Esophagus squamous epithelium (tissue), 5 donors: ENCODE results near the gene SHISA6. TPM values are rescaled to one million over a fixed set of nuclear protein-coding genes. Genes with fewer than 3 reads are reported as not detected.

Experiments used
- DNase-seq: peaks from one replicate; lab custom pipeline; 2025; lab: John Stamatoyannopoulos, UW
- H3K27ac ChIP-seq, 4 donors: fragments of 200-600 bp; sonication (generic); one replicate each; pipeline ENCODE4 v1.5.1; 2016 to 2019; ENCODE audit warnings: mild to moderate bottlenecking in 1 of 4
- H3K27me3 ChIP-seq, 4 donors: fragments of 200-600 bp; sonication (generic); 1 replicate in 3 of 4; 2 replicates in 1 of 4; pipeline versions ENCODE4 v1.5.1 to v1.6.0; 2017 to 2021; ENCODE audit warnings: antibody characterized with exemption in 1 of 4
- H3K36me3 ChIP-seq, 3 donors: fragments of 200-600 bp; sonication (generic); one replicate each; pipeline ENCODE4 v1.5.1; 2016 to 2019
- H3K4me1 ChIP-seq, 3 donors: fragments of 200-600 bp; sonication (generic); one replicate each; pipeline ENCODE4 v1.5.1; 2017 to 2019
- H3K4me3 ChIP-seq, 4 donors: fragments of 200-600 bp; sonication (generic); 1 replicate in 3 of 4; 2 replicates in 1 of 4; pipeline ENCODE4 v1.5.1; 2016 to 2019; ENCODE audit warnings: mild to moderate bottlenecking in 2 of 4, moderate library complexity in 1 of 4
- H3K9me3 ChIP-seq, 3 donors: fragments of 200-600 bp; sonication (generic); one replicate each; pipeline ENCODE4 v1.5.1; 2016 to 2019
- POLR2A ChIP-seq, 4 donors: fragments of 450-650 bp; IDR thresholded peaks; one replicate each; pipeline ENCODE4 v1.6.1; 2017; ENCODE audit warnings: antibody characterized with exemption in 4 of 4, mild to moderate bottlenecking in 4 of 4, moderate library complexity in 3 of 4
- whole genome bisulfite sequencing, 2 donors: methylation state at CpG; one replicate each; pipeline ENCODE4 v1.1.5; 2018; 5-methylcytosine and 5-hydroxymethylcytosine counted together
- intact Hi-C: fragments of 100-400 bp; cut with DNase I; formaldehyde crosslinking; loops from one replicate; pipeline ENCODE4 v1.15.0; 2022
- total RNA-seq, 4 donors: library from RNA; depleted of rRNA; stranded (reverse); fragments of >200 nt; gene quantifications; one replicate each; pipeline ENCODE4 v1.1.0, GENCODE V29; 2016
- TF ChIP-seq, protein P1 (sequence below), 6 experiments: fragments of 450-650 bp in 4 of 6; fragments of 200-600 bp in 2 of 6; sonication (generic) in 2 of 6; IDR thresholded peaks; one replicate each; pipeline ENCODE4 v1.5.1; 2016 to 2019; ENCODE audit warnings: antibody characterized with exemption in 6 of 6, mild to moderate bottlenecking in 4 of 6, moderate library complexity in 4 of 6
- donor health status: DM: yes; HTN: yes; CAD: no.

The SHISA6 gene
- total RNA-seq, 4 donors from 2014 or later, result 0.19 to 1.5 (median 0.71) TPM

DNA sequence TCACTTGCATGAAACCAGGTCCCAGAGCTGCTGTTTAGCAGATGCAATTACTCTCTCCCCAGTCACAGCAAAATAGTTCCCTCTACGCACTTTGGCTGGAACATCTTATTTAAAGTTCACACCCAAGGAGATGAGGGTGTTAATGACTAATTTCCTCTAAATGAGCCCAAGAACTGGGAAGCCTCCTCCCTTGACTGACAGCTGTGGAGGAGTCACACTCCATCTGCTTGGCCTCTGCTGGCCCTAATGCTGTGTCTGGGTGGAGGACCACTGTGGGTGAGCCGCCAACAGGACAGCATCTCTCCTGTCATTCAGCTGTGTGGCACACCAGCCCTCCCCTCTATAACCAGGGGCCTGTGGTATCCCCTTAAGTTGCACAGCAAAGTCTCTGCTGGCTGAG lies 115.4 kb downstream of the SHISA6 start:
- WGBS, 2 donors, result 78 to 83% methylated on average over 1 of the region's 2 CpGs
- intact Hi-C loops, result no loop called here
- no peak for DNase-seq

DNA sequence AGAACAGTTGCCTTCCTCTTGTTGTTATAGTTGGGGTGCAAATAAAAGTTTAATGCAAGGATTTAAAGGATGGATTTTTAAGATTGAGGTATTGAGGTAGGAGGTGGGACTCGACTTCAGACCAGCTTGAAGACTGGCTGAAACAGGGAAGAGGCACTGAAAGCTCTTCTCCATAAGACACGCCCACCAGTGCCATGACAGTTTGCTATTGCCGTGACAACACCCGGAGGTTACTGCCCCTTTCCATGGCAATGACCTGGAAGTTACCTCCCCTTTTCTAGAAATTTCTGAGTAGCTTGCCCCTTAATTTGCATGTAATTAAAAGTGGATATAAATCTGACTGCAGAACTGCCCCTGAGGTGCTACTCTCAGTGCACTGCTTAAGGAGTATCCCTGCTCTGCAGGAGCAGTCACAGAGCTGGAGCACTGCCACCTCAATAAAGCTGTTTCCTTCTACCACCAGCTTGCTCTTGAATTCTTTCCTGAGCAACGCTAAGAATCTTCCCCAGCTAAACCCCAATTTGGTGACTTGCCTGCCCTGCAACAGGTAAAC lies 122.6 kb downstream of the SHISA6 start:
- no peak for DNase-seq
- Histone ChIP-seq H3K9me3 (no peaks in the 10 kb centered on the region), H3K4me3 (no peak overlapping the region), H3K27me3 (no peaks in the 10 kb centered on the region), H3K27ac (no peak overlapping the region), H3K36me3 (no peaks in the 10 kb centered on the region), H3K4me1 (no peaks in the 10 kb centered on the region)
- WGBS, 2 donors, result 78 to 81% methylated on average over 5 of the region's 5 CpGs
- intact Hi-C loops, result no loop called here
- no peak for TF ChIP-seq POLR2A (IDR thresholded peaks at IDR 0.05)
- TF ChIP-seq, protein P1, sequence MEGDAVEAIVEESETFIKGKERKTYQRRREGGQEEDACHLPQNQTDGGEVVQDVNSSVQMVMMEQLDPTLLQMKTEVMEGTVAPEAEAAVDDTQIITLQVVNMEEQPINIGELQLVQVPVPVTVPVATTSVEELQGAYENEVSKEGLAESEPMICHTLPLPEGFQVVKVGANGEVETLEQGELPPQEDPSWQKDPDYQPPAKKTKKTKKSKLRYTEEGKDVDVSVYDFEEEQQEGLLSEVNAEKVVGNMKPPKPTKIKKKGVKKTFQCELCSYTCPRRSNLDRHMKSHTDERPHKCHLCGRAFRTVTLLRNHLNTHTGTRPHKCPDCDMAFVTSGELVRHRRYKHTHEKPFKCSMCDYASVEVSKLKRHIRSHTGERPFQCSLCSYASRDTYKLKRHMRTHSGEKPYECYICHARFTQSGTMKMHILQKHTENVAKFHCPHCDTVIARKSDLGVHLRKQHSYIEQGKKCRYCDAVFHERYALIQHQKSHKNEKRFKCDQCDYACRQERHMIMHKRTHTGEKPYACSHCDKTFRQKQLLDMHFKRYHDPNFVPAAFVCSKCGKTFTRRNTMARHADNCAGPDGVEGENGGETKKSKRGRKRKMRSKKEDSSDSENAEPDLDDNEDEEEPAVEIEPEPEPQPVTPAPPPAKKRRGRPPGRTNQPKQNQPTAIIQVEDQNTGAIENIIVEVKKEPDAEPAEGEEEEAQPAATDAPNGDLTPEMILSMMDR (IDR thresholded peaks at IDR 0.05), result no peak

More for the DNA sequence above, 115.4 kb downstream of the SHISA6 start:
- no peaks in the 10 kb centered on the region for H3K9me3 ChIP-seq
- H3K27ac ChIP-seq, result no peak overlapping the region
- TF ChIP-seq, protein P1 (IDR thresholded peaks at IDR 0.05), result no peak
- TF ChIP-seq POLR2A (IDR thresholded peaks at IDR 0.05), result no peak
- H3K4me3 ChIP-seq, result no peak overlapping the region
- H3K27me3 ChIP-seq, result no peaks in the 10 kb centered on the region
- H3K4me1 ChIP-seq, result no peaks in the 10 kb centered on the region
- H3K36me3 ChIP-seq, result no peaks in the 10 kb centered on the region

DNA sequence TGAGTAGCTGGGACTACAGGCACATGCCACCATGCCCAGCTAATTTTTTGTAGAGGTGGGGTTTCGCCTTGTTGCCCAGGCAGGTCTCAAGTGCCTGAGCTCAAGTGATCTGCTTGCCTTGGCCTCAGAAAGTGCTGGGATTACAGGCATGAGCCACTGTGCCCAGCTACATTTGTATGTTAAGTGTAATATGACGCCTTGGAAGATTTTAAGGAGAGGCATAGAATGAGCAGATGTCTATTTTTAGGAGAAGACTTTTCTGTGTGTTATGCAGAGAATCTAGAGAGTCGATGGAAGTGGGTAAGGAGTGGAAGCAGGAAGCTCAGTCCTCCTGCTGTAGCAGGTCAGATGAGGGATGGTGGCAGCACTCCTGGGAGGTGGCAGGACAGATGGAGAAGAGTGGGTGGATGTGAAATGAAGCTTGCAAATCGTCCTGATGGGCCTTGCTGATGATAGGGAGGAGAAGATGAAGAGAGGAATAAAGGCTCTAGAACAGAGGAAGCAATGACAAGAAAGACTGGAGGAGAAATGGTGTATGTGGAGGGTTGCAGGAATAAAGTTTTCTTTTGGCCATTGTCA lies 125.3 kb downstream of the SHISA6 start:
- H3K4me3 ChIP-seq, result no peak overlapping the region
- no peak overlapping the region for H3K27ac ChIP-seq
- TF ChIP-seq POLR2A (IDR thresholded peaks at IDR 0.05), result no peak
- TF ChIP-seq, protein P1 (IDR thresholded peaks at IDR 0.05), result no peak
- intact Hi-C loops, result no loop called here
- WGBS, 2 donors, result 51 to 57% methylated on average over 3 to 4 of the region's 4 CpGs
- no peaks in the 10 kb centered on the region for H3K36me3 ChIP-seq
- H3K9me3 ChIP-seq, result no peaks in the 10 kb centered on the region
- DNase-seq, result no peak
- H3K27me3 ChIP-seq, result no peaks in the 10 kb centered on the region
- no peaks in the 10 kb centered on the region for H3K4me1 ChIP-seq

DNA sequence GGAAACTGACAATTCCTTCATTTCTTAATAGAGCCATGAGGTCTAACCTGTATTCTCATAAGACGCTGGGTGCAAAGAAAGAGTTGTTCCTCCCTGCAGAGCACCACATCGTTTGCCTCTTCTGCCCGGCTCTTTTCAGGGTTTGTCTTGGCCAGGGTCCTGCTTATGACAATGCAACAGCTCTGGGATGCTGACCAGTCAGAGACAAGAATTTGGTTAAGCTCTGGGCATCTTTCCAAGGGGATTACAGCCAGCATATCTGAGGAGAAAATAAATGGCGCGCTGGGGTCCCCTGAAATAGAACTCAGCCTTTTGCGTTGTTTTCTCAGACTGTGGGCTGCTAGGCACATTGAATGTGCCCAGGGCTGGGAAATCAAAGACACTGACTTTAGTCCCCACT lies 128.6 kb downstream of the SHISA6 start:
- Histone ChIP-seq H3K27ac (no peak overlapping the region), H3K9me3 (no peaks in the 10 kb centered on the region), H3K27me3 (no peaks in the 10 kb centered on the region), H3K4me3 (no peak overlapping the region), H3K4me1 (no peaks in the 10 kb centered on the region), H3K36me3 (no peaks in the 10 kb centered on the region)
- DNase-seq, result no peak
- WGBS, 2 donors, result 49 to 61% methylated on average over 6 of the region's 6 CpGs
- intact Hi-C loops, result no loop called here
- TF ChIP-seq, protein P1 (IDR thresholded peaks at IDR 0.05), result no peak
- TF ChIP-seq POLR2A (IDR thresholded peaks at IDR 0.05), result no peak

DNA sequence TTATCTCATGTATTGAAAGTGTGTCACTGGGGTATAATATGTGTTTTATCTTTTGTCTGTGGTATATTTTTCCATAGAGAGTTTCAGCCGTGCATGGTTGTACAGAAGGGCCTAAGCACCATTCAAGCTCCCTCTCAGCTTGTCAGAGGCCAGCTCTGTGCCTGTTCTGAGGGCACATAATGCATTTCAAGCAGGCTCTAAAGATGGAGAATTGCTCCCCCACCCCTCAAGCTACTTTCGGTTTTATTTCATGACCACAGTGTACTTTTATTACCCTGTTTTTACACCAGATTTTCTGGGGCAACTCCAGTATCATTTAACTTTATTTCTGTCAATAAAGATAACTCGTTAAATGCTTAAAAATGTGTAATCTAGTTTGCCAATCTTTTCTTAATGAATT lies 131.7 kb downstream of the SHISA6 start:
- 59 to 61% methylated on average over 3 of the region's 3 CpGs for WGBS, 2 donors
- TF ChIP-seq, protein P1 (IDR thresholded peaks at IDR 0.05), result no peak
- TF ChIP-seq POLR2A (IDR thresholded peaks at IDR 0.05), result no peak
- no peaks in the 10 kb centered on the region for H3K4me1 ChIP-seq
- no peak overlapping the region for H3K4me3 ChIP-seq
- H3K9me3 ChIP-seq, result no peaks in the 10 kb centered on the region
- no peaks in the 10 kb centered on the region for H3K27me3 ChIP-seq
- no peak for DNase-seq
- no peak overlapping the region for H3K27ac ChIP-seq
- intact Hi-C loops, result no loop called here
- H3K36me3 ChIP-seq, result no peaks in the 10 kb centered on the region
